Mucosa of descending colon (tissue), 3 donors: ENCODE results near the gene GADD45B. TPM values are rescaled to one million over a fixed set of nuclear protein-coding genes. Genes with fewer than 3 reads are reported as not detected.

Experiments used
- ATAC-seq: fragments of 200-7000 bp; cut with Tn5 transposase; one replicate; pipeline ENCODE4 v1.9.1; 2020; ENCODE audit warnings: mild to moderate bottlenecking, moderate library complexity
- DNase-seq, 3 donors: peaks; one replicate each; pipeline ENCODE4 v3.0.0-alpha.2; 2020
- H3K36me3 ChIP-seq: fragments of 200-600 bp; one replicate; pipeline ENCODE4 v1.8.0; 2021; ENCODE audit warnings: low read depth, mild to moderate bottlenecking
- H3K4me1 ChIP-seq: fragments of 200-600 bp; one replicate; pipeline ENCODE4 v1.8.0; 2021; ENCODE audit warnings: low read depth, mild to moderate bottlenecking
- H3K4me3 ChIP-seq: fragments of 200-600 bp; one replicate; pipeline ENCODE4 v1.8.0; 2021; ENCODE audit warnings: mild to moderate bottlenecking
- H3K9me3 ChIP-seq: fragments of 200-600 bp; one replicate; pipeline ENCODE4 v1.8.0; 2021; ENCODE audit warnings: mild to moderate bottlenecking
- intact Hi-C, 2 donors: fragments of 100-400 bp; cut with DNase I in 1 of 2; cut with micrococcal nuclease in 1 of 2; formaldehyde crosslinking; loops; one replicate each; pipeline versions ENCODE4 v1.11.0 to v1.11.1; 2022; cut with DNase I, micrococcal nuclease
- total RNA-seq, 3 donors: library from RNA; stranded (reverse); fragmentation: NEBNext Ultra II Directional in 2 of 3; extraction: Animal tissue kit (Norgen Biotek cat#: 25700) in 2 of 3; gene quantifications; one replicate each; pipeline versions ENCODE4 v1.2.1 to v1.2.4, GENCODE V29; 2021 to 2023
- TF ChIP-seq, protein P1 (sequence below): fragments of 200-600 bp; IDR thresholded peaks from one replicate; pipeline ENCODE4 v1.8.0; 2022; ENCODE audit warnings: antibody characterized with exemption, mild to moderate bottlenecking
- donor health status: DM: no; HTN: no; CAD: no; lungs with moderate emphysema.
- donor health status: DM: no; HTN: no; CAD: no.
- donor health status: DM: no; HTN: yes; CAD: no.

The GADD45B gene
- total RNA-seq, 3 donors from 2014 or later = 30.6 to 45.5 (median 35.9) TPM

- TF ChIP-seq, protein P1, sequence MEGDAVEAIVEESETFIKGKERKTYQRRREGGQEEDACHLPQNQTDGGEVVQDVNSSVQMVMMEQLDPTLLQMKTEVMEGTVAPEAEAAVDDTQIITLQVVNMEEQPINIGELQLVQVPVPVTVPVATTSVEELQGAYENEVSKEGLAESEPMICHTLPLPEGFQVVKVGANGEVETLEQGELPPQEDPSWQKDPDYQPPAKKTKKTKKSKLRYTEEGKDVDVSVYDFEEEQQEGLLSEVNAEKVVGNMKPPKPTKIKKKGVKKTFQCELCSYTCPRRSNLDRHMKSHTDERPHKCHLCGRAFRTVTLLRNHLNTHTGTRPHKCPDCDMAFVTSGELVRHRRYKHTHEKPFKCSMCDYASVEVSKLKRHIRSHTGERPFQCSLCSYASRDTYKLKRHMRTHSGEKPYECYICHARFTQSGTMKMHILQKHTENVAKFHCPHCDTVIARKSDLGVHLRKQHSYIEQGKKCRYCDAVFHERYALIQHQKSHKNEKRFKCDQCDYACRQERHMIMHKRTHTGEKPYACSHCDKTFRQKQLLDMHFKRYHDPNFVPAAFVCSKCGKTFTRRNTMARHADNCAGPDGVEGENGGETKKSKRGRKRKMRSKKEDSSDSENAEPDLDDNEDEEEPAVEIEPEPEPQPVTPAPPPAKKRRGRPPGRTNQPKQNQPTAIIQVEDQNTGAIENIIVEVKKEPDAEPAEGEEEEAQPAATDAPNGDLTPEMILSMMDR = no peak
- intact Hi-C loops = no loop called here
- Histone ChIP-seq H3K4me1 (no peaks in the 10 kb centered on the region), H3K36me3 (no peaks in the 10 kb centered on the region), H3K9me3 (no peaks in the 10 kb centered on the region), H3K4me3 (no peak overlapping the region)
- DNase-seq (no peak), ATAC-seq (no peak)
Observed at GRCh38 chr19:2440515-2440914, 35.4 kb upstream of the GADD45B start.

- Histone ChIP-seq H3K4me3 (no peak overlapping the region), H3K9me3 (no peaks in the 10 kb centered on the region), H3K4me1 (no peaks in the 10 kb centered on the region), H3K36me3 (no peaks in the 10 kb centered on the region)
- intact Hi-C loops = no loop called here
- TF ChIP-seq, protein P1 = no peak
- ATAC-seq = no peak
- DNase-seq = no peak
Observed at GRCh38 chr19:2441096-2441752, 34.7 kb upstream of the GADD45B start.

GRCh38 chr19:2443116-2443784 lies 32.7 kb upstream of the GADD45B start:
- TF ChIP-seq, protein P1 = no peak
- no peak for ATAC-seq

GRCh38 chr19:2443785-2444182 lies 32.1 kb upstream of the GADD45B start:
- intact Hi-C loops = no loop called here
- Histone ChIP-seq H3K9me3 (no peaks in the 10 kb centered on the region), H3K4me1 (no peaks in the 10 kb centered on the region), H3K36me3 (no peaks in the 10 kb centered on the region), H3K4me3 (no peak overlapping the region)
- DNase-seq (no peak), ATAC-seq (no peak)
- TF ChIP-seq, protein P1 = no peak

More at GRCh38 chr19:2443116-2443784, 32.7 kb upstream of the GADD45B start:
- H3K4me1 ChIP-seq = no peaks in the 10 kb centered on the region
- no peaks in the 10 kb centered on the region for H3K9me3 ChIP-seq
- intact Hi-C loops = no loop called here
- no peak for DNase-seq
- no peak overlapping the region for H3K4me3 ChIP-seq
- no peaks in the 10 kb centered on the region for H3K36me3 ChIP-seq

GRCh38 chr19:2444251-2445002 lies 31.5 kb upstream of the GADD45B start:
- no peak for ATAC-seq
- H3K4me3 ChIP-seq = no peak overlapping the region
- TF ChIP-seq, protein P1 = no peak
- no peak for DNase-seq
- no peaks in the 10 kb centered on the region for H3K9me3 ChIP-seq
- intact Hi-C loops = no loop called here
- H3K4me1 ChIP-seq = no peaks in the 10 kb centered on the region
- H3K36me3 ChIP-seq = no peaks in the 10 kb centered on the region
